ENCODE measurements around the gene KLF11. TPM values are rescaled to one million over a fixed set of nuclear protein-coding genes. Genes with fewer than 3 reads are reported as not detected.
A peak's percentile ranks its signal among the peaks of the same experiment; 100 is the strongest.

Gene KLF11
- total and polyA plus RNA-seq, 8 donors = 4.1 to 21.6 (median 12.0) TPM

GRCh38 chr2:10007435-10007834, 35.9 kb upstream of the KLF11 start:
- peaks cover 36 to 48% (median 48%) of the 10 kb centered on the region in 4 donors for H3K4me1 ChIP-seq
- no peaks in the 10 kb centered on the region for H3K36me3 ChIP-seq
- TF ChIP-seq CTCF (IDR thresholded peaks at IDR 0.05) = no peak
- TF ChIP-seq POLR2A (IDR thresholded peaks at IDR 0.05) = no peak
- no peak for TF ChIP-seq POLR2AphosphoS5 (IDR thresholded peaks at IDR 0.05)
- TF ChIP-seq EP300 (IDR thresholded peaks at IDR 0.05) = no peak
- intact Hi-C loops (cut with DNase I; ENCODE audit: low total_unique reads) = no loop called here
- H3K27me3 ChIP-seq = no peaks in the 10 kb centered on the region
- H3K9me3 ChIP-seq = no peaks in the 10 kb centered on the region
- WGBS, 5 donors = 61 to 79% (median 73%) methylated on average over 8 to 9 of the region's 9 CpGs
- H3K4me3 ChIP-seq = no peak overlapping the region
- peak overlapping the region; percentile 7 to 76 (median 44) for H3K27ac ChIP-seq
- no peak for DNase-seq

- Histone ChIP-seq H3K27ac (peak overlapping the region in 4 of 5 donors; percentile 7 to 76 (median 60)), H3K36me3 (no peaks in the 10 kb centered on the region), H3K4me1 (peaks cover 36 to 48% (median 48%) of the 10 kb centered on the region in 4 donors), H3K4me3 (no peak overlapping the region), H3K9me3 (no peaks in the 10 kb centered on the region), H3K27me3 (no peaks in the 10 kb centered on the region)
- WGBS, 5 donors = 56 to 81% (median 72%) methylated on average over 22 of the region's 22 CpGs
- intact Hi-C loops (cut with DNase I; ENCODE audit: low total_unique reads) = no loop called here
- TF ChIP-seq EP300 (IDR thresholded peaks at IDR 0.05) (no peak), POLR2AphosphoS5 (IDR thresholded peaks at IDR 0.05) (no peak), POLR2A (IDR thresholded peaks at IDR 0.05) (no peak), CTCF (IDR thresholded peaks at IDR 0.05) (no peak)
- DNase-seq = no peak
Observed at GRCh38 chr2:10007921-10008808, 35.2 kb upstream of the KLF11 start.

GRCh38 chr2:10008809-10009176, 34.6 kb upstream of the KLF11 start:
- intact Hi-C loops (cut with DNase I; ENCODE audit: low total_unique reads) = no loop called here
- TF ChIP-seq EP300 (IDR thresholded peaks at IDR 0.05) (no peak), POLR2AphosphoS5 (IDR thresholded peaks at IDR 0.05) (no peak), POLR2A (IDR thresholded peaks at IDR 0.05) (no peak), CTCF (IDR thresholded peaks at IDR 0.05) (no peak)
- 79 to 91% (median 88%) methylated on average over 9 of the region's 9 CpGs for WGBS, 5 donors
- H3K4me3 ChIP-seq = no peak overlapping the region
- H3K9me3 ChIP-seq = no peaks in the 10 kb centered on the region
- no peaks in the 10 kb centered on the region for H3K36me3 ChIP-seq
- peaks cover 36 to 48% (median 48%) of the 10 kb centered on the region in 4 donors for H3K4me1 ChIP-seq
- no peaks in the 10 kb centered on the region for H3K27me3 ChIP-seq
- peak overlapping the region in 3 of 5 donors; percentile 51 to 76 (median 70) for H3K27ac ChIP-seq
- DNase-seq = no peak

GRCh38 chr2:10009271-10009810, 34.0 kb upstream of the KLF11 start:
- 54 to 80% (median 69%) methylated on average over 4 to 19 of the region's 19 CpGs for WGBS, 5 donors
- H3K27ac ChIP-seq = peak overlapping the region in 4 of 5 donors; percentile 41 to 76 (median 56)
- H3K4me1 ChIP-seq = peaks cover 36 to 48% (median 48%) of the 10 kb centered on the region in 4 donors
- DNase-seq = peak in 1 of 2 donors; percentile 43
- no peak for TF ChIP-seq CTCF (IDR thresholded peaks at IDR 0.05)
- TF ChIP-seq POLR2AphosphoS5 (IDR thresholded peaks at IDR 0.05) = no peak
- no peak for TF ChIP-seq EP300 (IDR thresholded peaks at IDR 0.05)
- TF ChIP-seq POLR2A (IDR thresholded peaks at IDR 0.05) = no peak
- H3K4me3 ChIP-seq = no peak overlapping the region
- no peaks in the 10 kb centered on the region for H3K27me3 ChIP-seq
- no peaks in the 10 kb centered on the region for H3K9me3 ChIP-seq
- no peaks in the 10 kb centered on the region for H3K36me3 ChIP-seq
- intact Hi-C loops (cut with DNase I; ENCODE audit: low total_unique reads) = no loop called here

All from stomach (tissue), 9 donors.